Measurements from ENCODE around the gene NT5DC2.

DNA sequence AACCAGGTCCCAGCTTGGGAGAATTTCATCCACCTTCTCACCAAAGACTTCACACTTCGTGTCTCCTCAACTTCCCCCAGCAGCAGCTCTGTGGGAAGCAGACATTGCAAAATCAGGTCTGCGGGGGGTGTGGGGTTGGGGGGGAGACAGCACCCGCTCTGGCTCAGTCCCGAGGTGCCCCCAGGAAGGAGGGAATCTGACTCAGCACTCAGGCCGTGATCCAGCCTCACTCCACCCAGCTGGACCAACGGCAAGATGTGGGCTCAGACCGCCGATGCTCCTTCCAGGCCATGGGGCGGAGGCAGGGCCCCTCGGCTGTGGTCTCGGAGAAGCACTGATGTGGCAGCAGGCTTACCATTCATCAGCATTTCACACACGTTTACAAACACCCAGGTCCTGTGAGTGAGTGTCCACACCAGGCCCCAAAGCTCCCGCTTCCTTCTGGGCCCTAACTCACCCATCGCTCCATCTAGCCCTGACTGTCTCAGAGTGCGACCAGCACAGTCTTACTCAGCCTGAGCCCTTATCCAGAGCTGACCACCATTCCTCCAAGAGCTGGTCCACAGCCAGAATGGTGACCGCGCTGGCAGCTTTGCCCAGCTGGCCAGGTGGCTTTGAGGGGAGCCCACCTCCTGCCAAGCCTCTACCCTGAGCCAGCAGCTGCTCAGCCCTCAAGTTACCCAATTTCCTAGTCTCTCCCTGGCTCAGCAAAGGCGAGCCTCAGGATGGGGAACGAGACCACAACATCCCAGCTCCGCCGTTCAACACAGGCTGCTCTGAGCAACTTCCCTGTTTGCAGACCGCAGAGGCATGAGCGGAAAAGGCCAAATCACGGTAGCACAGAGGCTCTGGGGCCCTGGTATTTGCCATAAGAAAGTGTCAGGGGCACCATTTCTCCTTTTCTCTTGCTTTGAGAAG, 35.3 kb downstream of the NT5DC2 start:
- TF ChIP-seq, protein P1, sequence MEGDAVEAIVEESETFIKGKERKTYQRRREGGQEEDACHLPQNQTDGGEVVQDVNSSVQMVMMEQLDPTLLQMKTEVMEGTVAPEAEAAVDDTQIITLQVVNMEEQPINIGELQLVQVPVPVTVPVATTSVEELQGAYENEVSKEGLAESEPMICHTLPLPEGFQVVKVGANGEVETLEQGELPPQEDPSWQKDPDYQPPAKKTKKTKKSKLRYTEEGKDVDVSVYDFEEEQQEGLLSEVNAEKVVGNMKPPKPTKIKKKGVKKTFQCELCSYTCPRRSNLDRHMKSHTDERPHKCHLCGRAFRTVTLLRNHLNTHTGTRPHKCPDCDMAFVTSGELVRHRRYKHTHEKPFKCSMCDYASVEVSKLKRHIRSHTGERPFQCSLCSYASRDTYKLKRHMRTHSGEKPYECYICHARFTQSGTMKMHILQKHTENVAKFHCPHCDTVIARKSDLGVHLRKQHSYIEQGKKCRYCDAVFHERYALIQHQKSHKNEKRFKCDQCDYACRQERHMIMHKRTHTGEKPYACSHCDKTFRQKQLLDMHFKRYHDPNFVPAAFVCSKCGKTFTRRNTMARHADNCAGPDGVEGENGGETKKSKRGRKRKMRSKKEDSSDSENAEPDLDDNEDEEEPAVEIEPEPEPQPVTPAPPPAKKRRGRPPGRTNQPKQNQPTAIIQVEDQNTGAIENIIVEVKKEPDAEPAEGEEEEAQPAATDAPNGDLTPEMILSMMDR (IDR thresholded peaks at IDR 0.05): no peak
- no peak for TF ChIP-seq POLR2A (IDR thresholded peaks at IDR 0.05)

All from testis (tissue), 2 donors.